Occipital lobe (tissue), 2 donors: ENCODE data around the gene NHP2. TPM values are rescaled to one million over a fixed set of nuclear protein-coding genes. Genes with fewer than 3 reads are reported as not detected.
A peak's percentile ranks its signal among the peaks of the same experiment; 100 is the strongest.

Source experiments
- DNase-seq: peaks from one replicate; lab custom pipeline; 2025; lab: John Stamatoyannopoulos, UW
- total RNA-seq: library from RNA; depleted of rRNA; stranded (reverse); fragments of >200 nt; gene quantifications from one replicate; pipeline ENCODE4 v1.2.3, GENCODE V29; 2014

The NHP2 gene
- total RNA-seq, 1 donor from 2014 or later, result 62.2 TPM

DNA sequence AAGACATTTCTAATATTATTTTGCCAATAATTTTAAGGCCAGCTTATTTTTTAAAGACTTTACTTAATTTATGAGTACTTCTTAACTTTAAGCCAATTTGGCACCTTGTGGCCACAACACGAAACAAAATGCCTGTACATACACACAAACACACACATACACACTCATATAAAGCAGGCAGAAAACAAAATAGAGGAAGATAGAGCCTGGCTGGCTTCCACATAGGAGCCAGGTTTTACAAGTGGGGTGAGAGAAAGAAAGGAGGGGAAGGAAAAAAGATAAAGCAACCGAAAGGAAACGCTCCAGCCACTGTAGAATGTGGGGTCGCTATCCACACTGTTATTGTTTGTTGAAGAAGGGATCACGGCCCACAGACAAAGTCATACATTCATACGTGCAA, 23.1 kb upstream of the NHP2 start:
- no peak for DNase-seq

GRCh38 chr5:178174456-178174855, 20.8 kb upstream of the NHP2 start:
- no peak for DNase-seq

GRCh38 chr5:178170455-178170854, 16.8 kb upstream of the NHP2 start:
- no peak for DNase-seq

DNA sequence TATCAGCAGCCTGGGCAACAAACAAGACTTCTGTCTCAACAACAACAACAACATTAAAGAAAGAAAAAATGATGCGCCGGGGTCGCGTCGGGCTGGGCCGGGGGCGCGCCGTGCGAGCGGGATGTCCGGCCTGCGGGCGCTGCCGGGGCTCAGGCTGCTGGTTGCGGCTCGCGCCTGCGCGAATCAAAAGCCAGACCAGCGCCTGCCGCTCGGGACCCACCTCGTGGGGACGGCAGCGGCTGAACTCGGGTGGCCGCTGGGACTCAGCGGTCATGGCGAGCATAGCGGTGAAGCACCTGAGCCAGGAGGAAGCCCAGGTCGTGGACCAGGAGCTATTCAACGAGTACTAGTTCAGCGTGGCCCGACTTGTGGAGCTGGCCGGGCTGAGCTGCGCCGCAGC, 11.9 kb upstream of the NHP2 start:
- DNase-seq, result no peak

DNA sequence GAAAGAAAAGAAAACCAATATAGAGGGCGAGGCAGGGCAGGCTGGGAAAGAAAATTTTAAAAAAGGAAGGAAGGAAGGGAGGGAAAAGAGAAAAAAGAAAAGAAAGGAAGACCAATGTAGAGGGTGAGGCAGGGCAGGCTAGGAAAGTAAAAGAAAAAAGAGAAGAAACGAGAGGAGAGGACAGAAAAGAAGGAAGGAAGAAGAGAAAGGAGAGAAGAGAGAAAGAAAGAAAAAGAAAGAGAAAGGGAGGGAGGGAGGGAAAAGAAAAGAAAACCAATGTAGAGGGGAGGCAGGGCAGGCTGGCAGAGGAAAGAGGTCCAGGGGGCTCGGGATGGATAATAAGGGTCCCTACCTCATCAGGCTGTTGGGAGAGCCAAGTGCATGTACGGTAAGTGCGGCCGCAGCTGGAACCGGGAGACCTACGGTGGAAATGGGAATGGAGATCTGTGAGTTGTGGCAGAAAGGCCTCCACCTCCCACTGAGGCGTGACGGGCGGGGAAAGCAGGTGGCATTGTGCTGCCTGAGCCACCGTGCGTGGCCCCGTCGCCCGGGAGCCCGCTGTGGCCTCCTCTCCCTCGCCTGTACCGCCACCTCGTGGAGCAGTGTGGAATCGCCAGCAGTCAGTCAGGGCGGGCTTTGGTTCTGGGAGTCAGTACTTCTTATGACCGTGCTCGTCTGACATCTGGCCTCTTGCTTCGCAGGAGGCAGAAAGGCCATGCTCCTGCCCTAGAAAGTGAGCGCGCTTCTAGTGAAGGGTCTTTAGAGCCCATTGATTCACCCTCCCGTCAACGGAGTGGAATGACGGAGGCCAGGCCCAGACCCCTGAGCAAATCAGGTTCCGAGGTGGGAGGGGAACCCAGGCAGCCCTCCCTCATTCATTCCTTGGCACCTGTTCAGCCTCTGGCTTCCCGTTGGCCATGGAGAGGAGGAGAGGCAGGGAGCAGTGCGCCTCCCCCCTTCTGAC, 10.4 kb upstream of the NHP2 start:
- peak; percentile 77 for DNase-seq

- no peak for DNase-seq
These were observed 8.8 kb upstream of the NHP2 start for GRCh38 chr5:178162481-178162880.

DNA sequence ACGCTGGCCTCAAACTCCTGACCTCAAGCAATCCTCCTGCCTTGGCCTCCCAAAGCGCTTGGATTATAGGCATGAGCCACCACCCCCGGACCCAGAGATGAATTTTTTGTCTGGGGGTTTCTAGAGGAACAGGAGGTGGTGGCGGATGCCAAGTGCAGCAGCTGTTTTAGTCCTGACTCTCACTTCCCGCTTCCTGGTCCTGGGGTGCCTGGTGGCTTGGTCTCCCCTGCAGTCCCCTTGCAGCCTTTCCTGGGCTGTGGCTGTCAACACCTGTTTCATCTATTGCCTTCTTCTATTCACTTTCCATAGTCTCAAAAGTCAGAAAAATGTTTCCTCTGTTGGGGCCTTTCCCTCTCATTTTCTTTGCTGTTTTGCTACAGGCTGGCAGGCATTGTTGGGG, 6.5 kb upstream of the NHP2 start:
- no peak for DNase-seq

DNA sequence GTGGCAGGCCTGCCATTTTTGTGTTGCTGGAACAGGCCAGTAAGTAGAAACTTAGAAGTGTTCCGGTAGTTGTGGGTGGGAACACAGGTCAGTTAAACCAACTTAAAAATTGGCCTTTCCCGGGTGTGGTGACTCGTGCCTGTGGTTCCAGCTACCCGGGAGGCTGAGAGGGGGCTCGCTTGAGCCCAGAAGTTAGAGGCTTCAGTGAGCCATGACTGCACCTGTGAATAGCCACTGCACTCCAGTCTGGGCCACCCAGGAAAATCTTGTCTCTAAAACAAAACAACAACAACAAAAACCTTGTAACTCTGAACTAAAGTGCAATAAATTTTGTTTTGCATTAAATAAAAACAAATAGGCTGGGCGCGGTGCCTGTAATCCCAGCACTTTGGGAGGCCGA, 1.4 kb upstream of the NHP2 start:
- no peak for DNase-seq

DNA sequence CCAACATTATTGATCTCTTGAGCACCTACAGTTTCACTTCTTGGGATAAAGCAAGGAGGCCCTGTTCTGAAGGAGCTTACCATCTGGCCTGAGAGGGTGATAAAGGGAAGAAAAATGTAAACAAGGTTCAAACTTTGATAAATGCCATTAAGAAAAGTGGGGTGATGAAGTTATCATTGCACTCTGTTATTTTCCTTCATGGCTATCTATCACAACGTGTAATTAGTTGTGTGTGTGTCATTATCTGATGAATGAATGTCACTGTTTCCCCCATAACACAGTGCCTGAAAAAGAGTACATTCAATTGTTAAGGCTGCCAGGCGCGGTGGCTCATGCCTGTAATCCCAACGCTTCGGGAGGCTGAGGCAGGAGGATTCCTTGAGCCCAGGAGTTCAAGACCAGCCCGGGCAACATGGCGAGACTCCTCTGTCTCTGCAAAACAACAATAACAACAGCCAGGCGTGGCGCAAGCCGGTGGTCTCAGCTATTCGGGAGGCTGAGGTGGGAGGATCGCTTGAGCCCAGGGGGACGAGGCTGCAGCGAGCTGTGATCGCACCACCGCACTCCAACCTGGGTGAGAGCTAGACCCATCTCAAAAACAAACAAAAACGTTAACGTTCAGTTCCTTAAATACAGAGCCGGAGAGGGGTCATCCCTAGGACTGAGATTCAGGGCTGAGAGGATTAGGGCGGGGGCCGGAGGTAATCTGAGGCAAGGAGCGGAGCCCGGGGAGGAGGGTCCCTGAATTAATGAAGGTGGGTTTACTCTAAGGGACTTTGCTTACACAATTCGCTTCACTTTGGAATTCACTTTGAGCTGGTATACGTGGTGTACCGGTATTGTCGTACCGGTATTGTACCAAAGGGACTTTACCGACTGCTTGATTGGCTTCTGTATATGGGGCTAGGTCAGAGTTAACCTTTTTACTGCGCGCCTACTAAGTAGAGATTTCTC, 917 bp downstream of the NHP2 start:
- DNase-seq, result no peak

GRCh38 chr5:178150977-178151734, 2.5 kb downstream of the NHP2 start:
- DNase-seq, result no peak

DNA sequence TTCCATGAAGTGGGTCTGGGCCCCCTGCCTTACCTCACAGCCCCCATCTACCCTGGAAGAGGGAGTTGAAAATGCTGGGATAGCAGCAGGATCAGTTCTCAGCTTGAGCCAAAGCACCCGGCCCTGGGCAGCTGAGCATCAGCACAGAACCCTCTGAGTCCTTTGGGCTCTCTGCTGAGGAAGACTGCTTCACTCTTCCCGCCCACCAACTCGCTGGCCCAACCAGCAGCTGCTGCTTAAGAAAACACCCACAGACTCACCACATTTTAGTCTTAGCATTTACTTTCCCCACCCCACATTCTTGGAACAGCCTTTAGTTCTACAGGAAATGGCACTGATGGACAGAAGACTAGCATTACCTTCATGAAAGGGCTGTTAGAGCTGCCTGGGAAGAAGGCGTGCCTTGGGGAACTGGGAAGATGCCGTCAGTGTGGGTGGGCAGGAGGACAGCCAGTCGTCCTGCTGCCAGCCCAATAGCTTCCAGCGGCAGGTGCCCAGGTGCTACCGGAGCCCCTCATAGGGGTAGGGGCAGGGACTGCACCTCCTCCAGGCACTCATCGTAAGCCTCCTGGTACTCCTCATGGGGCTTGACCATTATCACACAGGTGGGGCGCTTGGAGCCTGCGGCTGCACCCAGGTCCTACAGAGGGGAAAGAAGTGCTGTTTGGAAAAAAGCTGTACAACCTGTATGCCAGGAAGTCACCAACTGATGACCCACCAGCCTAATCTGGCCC, 4.3 kb downstream of the NHP2 start:
- DNase-seq, result no peak

GRCh38 chr5:178147406-178147805, 6.3 kb downstream of the NHP2 start:
- DNase-seq, result no peak

- no peak for DNase-seq
These were observed 7.5 kb downstream of the NHP2 start for GRCh38 chr5:178145965-178146820.

DNA sequence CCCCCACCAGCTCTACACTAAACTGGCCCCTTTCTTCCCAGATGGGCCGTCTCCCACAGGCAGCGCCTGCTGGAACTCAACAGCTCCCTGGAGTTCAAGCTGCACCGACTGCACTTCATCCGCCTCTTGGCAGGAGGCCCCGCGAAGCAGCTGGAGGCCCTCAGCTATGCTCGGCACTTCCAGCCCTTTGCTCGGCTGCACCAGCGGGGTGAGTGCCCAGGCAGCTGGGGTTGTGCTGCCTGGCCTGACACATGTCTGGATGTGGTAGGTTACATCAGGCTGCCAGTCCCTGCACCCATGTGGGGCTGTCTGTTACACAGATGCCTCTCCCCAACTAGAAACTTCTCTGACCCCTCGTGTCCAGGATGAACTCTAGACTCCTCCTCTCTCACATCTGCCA, 9.8 kb downstream of the NHP2 start:
- no peak for DNase-seq

DNA sequence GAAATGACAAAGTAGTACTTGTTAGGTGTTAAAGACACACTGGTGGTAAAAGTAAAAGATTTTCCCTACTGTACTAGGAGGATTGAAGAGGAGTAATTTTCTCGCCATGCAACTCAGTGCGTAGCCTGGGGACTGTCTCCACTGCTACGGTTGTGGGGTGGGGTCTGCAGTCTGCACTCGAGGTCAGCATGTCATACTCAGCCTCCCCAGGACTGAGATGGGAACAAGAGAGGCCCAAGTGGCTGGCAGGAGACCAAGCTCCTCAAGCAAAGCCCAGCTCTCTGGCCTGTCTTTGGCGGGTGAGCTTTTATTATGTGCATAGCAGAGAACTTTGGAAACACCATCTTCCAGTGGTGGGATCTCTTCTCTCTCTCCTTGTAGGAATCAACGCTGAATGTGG, 10.4 kb downstream of the NHP2 start:
- no peak for DNase-seq

GRCh38 chr5:178142642-178143041, 11.0 kb downstream of the NHP2 start:
- DNase-seq, result no peak

DNA sequence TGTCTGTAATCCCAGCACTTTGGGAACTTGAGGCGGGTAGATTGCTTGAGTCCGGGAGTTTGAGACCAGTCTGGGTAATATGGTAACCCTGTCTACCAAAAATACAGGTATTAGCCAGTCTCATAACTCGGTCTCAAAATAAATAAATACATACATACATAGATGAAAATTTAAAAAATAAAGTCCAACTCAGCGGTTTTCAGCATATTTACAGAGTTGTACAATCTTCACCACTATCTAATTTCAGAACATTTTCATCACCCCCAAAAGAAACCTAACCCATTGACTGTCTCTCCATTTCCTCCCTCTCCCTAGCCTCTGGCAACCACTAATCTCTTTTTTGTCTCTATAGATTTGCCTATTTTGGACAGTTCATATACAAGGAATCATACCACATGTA, 12.1 kb downstream of the NHP2 start:
- DNase-seq, result no peak

- DNase-seq, result no peak
These were observed 15.7 kb downstream of the NHP2 start for GRCh38 chr5:178137991-178138390.

- no peak for DNase-seq
These were observed 16.7 kb downstream of the NHP2 start for GRCh38 chr5:178136990-178137389.

GRCh38 chr5:178131446-178131996, 22.2 kb downstream of the NHP2 start:
- DNase-seq, result no peak
